ENCODE results near the gene ELFN2. TPM values are rescaled to one million over a fixed set of nuclear protein-coding genes. Genes with fewer than 3 reads are reported as not detected.

Gene ELFN2
- total and polyA plus RNA-seq, 9 donors: 0.01 to 0.05 (median 0.03) TPM; not detected in 5

DNA sequence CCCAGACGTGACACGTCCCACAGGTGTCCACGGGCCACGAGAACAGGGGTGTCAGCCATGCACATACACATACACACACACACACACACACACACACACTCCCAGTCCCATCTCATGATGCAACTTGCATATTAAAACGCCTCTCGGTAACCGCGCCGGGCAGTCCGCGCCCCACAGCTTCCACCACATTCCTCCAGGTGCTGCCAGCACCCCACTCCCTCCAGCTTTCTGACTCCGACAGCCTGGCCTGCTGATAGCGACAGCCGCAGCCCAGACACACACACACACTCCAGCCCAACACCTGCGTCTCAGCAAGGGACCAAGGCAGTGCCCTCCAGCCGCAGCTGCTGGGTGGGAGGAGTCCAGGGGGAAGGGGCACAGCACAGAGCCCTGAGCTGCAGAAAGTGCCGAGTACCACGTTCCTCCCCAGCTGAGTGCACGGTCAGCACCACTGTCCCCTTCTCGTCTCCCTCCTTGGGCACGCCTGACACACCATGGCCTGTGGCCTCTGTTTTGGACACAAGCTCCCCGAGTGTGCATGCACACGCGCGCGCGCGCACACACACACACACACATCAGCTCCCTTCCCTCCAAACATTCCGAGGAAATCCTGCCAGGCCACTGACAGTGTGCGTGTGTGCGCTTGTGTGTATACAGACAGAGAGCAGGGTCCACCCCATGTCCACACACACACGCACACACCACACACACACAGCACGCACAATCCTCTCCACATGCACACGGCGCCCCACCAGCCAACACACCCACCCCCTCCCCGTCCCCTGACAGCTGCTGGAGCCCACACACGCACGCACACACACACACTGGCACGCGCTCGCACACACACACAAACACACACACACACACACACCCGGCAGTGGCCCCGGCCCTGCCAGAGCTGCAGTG is 1.2 kb downstream of the ELFN2 start:
- 8 to 20% (median 8%) methylated on average over 42 to 43 of the region's 43 CpGs for WGBS, 3 donors
- no peak overlapping the region for H3K4me3 ChIP-seq
- no peaks in the 10 kb centered on the region for H3K36me3 ChIP-seq
- H3K9me3 ChIP-seq: no peaks in the 10 kb centered on the region
- intact Hi-C loops (cut with DNase I): loop anchor here in 2 of 4 donors (10.0 kb wide), 2 partner anchors 69 to 111 kb away; no protein-coding TSS in a partner anchor
- H3K4me1 ChIP-seq (ENCODE audit: insufficient read depth): peaks cover 4% of the 10 kb centered on the region
- DNase-seq: no peak
- no peak overlapping the region for H3K27ac ChIP-seq
- TF ChIP-seq POLR2A (IDR thresholded peaks at IDR 0.05) (no peak), EP300 (IDR thresholded peaks at IDR 0.05) (no peak)
- TF ChIP-seq, protein P1, sequence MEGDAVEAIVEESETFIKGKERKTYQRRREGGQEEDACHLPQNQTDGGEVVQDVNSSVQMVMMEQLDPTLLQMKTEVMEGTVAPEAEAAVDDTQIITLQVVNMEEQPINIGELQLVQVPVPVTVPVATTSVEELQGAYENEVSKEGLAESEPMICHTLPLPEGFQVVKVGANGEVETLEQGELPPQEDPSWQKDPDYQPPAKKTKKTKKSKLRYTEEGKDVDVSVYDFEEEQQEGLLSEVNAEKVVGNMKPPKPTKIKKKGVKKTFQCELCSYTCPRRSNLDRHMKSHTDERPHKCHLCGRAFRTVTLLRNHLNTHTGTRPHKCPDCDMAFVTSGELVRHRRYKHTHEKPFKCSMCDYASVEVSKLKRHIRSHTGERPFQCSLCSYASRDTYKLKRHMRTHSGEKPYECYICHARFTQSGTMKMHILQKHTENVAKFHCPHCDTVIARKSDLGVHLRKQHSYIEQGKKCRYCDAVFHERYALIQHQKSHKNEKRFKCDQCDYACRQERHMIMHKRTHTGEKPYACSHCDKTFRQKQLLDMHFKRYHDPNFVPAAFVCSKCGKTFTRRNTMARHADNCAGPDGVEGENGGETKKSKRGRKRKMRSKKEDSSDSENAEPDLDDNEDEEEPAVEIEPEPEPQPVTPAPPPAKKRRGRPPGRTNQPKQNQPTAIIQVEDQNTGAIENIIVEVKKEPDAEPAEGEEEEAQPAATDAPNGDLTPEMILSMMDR (IDR thresholded peaks at IDR 0.05): no peak
- no peaks in the 10 kb centered on the region for H3K27me3 ChIP-seq

DNA sequence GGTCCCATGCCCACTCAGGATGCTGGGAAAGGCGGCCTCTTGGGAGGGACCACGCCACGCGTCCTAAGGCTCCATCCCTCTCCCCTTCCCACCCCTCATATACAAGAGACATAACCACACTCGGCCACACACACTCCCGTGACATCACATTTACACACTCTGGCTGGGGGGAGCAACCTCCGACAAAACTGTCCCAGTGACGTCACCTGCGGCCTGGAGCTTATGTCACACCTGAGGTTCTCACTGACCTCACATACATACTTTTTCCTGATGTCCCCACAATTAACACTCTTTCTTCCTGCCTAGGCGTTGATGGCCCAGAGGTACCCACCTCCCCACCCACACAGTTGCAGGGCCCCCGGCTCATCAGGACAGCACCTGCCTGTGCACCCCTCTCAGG is 1.9 kb downstream of the ELFN2 start:
- Histone ChIP-seq H3K36me3 (no peaks in the 10 kb centered on the region), H3K27me3 (no peaks in the 10 kb centered on the region), H3K9me3 (no peaks in the 10 kb centered on the region), H3K4me1 (ENCODE audit: insufficient read depth) (peaks cover 4% of the 10 kb centered on the region), H3K27ac (no peak overlapping the region), H3K4me3 (no peak overlapping the region)
- 78 to 87% (median 80%) methylated on average over 11 of the region's 11 CpGs for WGBS, 3 donors
- DNase-seq: no peak
- intact Hi-C loops (cut with DNase I): loop anchor here in 2 of 4 donors (10.0 kb wide), 2 partner anchors 69 to 111 kb away; no protein-coding TSS in a partner anchor
- TF ChIP-seq, protein P1 (IDR thresholded peaks at IDR 0.05): no peak
- TF ChIP-seq POLR2A (IDR thresholded peaks at IDR 0.05): no peak
- TF ChIP-seq EP300 (IDR thresholded peaks at IDR 0.05): no peak

DNA sequence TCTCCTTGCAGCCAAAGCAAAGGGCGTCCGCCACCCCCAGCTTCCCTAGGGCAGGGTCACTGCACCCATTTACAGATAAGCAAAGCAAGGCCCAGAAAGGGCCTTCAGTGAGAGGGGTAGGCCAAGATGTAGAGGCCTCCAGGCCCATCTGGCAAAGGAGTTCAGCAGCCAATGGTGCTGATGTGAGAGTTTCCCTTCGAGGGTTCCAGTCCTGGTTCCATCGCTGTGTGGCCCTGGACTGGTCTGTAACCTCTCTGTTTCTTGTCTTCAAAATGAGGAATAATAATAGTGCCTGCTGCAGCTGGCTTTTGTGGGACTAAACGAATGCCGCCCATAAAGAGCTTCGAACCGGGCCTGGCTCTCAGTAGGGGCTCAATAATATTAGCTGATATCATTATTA is 4.0 kb downstream of the ELFN2 start:
- no peaks in the 10 kb centered on the region for H3K36me3 ChIP-seq
- H3K27me3 ChIP-seq: no peaks in the 10 kb centered on the region
- intact Hi-C loops (cut with DNase I): loop anchor here in 2 of 4 donors (10.0 kb wide), 2 partner anchors 72 to 108 kb away; no protein-coding TSS in a partner anchor
- WGBS, 3 donors: 92 to 95% (median 94%) methylated on average over 8 of the region's 8 CpGs
- no peak overlapping the region for H3K27ac ChIP-seq
- no peaks in the 10 kb centered on the region for H3K9me3 ChIP-seq
- TF ChIP-seq POLR2A (IDR thresholded peaks at IDR 0.05): no peak
- TF ChIP-seq, protein P1 (IDR thresholded peaks at IDR 0.05): no peak
- no peak for DNase-seq
- peaks cover 4% of the 10 kb centered on the region for H3K4me1 ChIP-seq (ENCODE audit: insufficient read depth)
- no peak overlapping the region for H3K4me3 ChIP-seq

DNA sequence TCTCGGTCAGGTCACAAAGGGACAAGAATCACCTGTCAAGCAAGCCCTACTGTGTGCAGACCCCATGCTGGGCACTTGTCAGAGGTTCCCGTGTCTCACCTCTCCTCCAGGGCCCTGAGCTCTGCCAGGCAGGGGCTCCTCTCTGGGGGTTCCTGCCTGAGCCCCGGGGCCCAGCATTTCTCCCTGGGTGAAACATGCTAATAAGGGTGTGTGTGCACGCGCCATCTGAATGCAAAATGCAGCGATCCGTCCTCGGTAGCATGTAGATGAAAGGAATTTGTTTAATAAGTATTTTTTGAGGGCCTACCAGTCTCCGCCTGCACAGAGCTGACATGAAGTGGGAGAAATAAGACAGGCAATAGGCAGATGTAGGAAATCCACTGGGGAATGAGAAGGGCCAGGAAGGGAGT is 5.8 kb downstream of the ELFN2 start:
- Histone ChIP-seq H3K4me3 (no peak overlapping the region), H3K27ac (no peak overlapping the region), H3K4me1 (ENCODE audit: insufficient read depth) (no peaks in the 10 kb centered on the region), H3K36me3 (no peaks in the 10 kb centered on the region), H3K27me3 (no peaks in the 10 kb centered on the region), H3K9me3 (no peaks in the 10 kb centered on the region)
- intact Hi-C loops (cut with DNase I): loop anchor here in 2 of 4 donors (10.0 kb wide), 2 partner anchors 73 to 107 kb away; no protein-coding TSS in a partner anchor
- DNase-seq: no peak
- TF ChIP-seq, protein P1 (IDR thresholded peaks at IDR 0.05): no peak
- no peak for TF ChIP-seq EP300 (IDR thresholded peaks at IDR 0.05)
- no peak for TF ChIP-seq POLR2A (IDR thresholded peaks at IDR 0.05)
- 75 to 76% (median 75%) methylated on average over 9 of the region's 9 CpGs for WGBS, 3 donors
